NCI-H1105 treated with DMSO at 0.1 percent for 48 hours (cell line): ENCODE results near the gene NPBWR2.
"Not testable (repeated sequence)": the region's sequence is repeated elsewhere in the genome, so short reads cannot be mapped to it uniquely, and the experiment has no call there.

Source experiments
- DNase-seq: peaks from one replicate; lab custom pipeline; 2025; lab: John Stamatoyannopoulos, UW

NPBWR2 gene

GRCh38 chr20:64117432-64117777 is 10.0 kb upstream of the NPBWR2 start:
- DNase-seq = not testable (repeated sequence)

GRCh38 chr20:64116541-64117431 is 9.4 kb upstream of the NPBWR2 start:
- no peak for DNase-seq

- DNase-seq = no peak
Observed at GRCh38 chr20:64116016-64116415, 8.7 kb upstream of the NPBWR2 start.

- DNase-seq = no peak
Observed at GRCh38 chr20:64115171-64115911, 8.0 kb upstream of the NPBWR2 start.

GRCh38 chr20:64114356-64114971 is 7.1 kb upstream of the NPBWR2 start:
- no peak for DNase-seq

GRCh38 chr20:64113796-64114355 is 6.5 kb upstream of the NPBWR2 start:
- no peak for DNase-seq

- DNase-seq = no peak
Observed at GRCh38 chr20:64113444-64113775, 6.0 kb upstream of the NPBWR2 start.

- no peak for DNase-seq
Observed at GRCh38 chr20:64112691-64113443, 5.5 kb upstream of the NPBWR2 start.

- DNase-seq = no peak
Observed at GRCh38 chr20:64111841-64112641, 4.7 kb upstream of the NPBWR2 start.

GRCh38 chr20:64110411-64111068 is 3.2 kb upstream of the NPBWR2 start:
- no peak for DNase-seq

GRCh38 chr20:64109831-64110391 is 2.5 kb upstream of the NPBWR2 start:
- DNase-seq = no peak

- no peak for DNase-seq
Observed at GRCh38 chr20:64108731-64109681, 1.6 kb upstream of the NPBWR2 start.

GRCh38 chr20:64107736-64108457 is 532 bp upstream of the NPBWR2 start:
- no peak for DNase-seq

GRCh38 chr20:64106435-64106961 is 867 bp downstream of the NPBWR2 start:
- no peak for DNase-seq

GRCh38 chr20:64105846-64106434 is 1.4 kb downstream of the NPBWR2 start:
- no peak for DNase-seq

GRCh38 chr20:64104667-64105451 is 2.5 kb downstream of the NPBWR2 start:
- DNase-seq = no peak
